Measurements from ENCODE around the gene TMEM219.

The TMEM219 gene

DNA sequence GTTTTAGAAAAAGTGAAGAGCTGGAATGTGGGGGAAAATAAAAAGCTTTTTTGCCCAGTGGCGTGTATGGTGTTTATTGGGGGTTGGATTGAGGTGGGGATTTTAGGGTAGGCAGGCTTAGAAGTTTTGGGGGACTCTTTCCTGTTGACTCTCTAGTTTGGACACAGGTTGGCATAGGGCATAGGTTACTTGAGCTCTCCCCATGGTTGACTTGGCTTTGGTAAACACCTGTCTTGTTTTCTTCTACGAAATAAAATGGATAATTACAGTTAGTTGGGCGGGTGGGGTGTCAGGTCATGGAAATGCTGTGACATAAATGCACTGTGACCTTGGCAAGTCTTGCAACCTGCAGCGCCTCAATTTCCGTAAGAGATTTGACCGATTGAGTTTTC lies 11.1 kb downstream of the TMEM219 start (continued):
- no peak for TF ChIP-seq ZBTB7A (tag by site-specific recombination; IDR thresholded peaks at IDR 0.05; ENCODE audit: low read depth)
- no peak for TF ChIP-seq YY1 (tag by site-specific recombination; IDR thresholded peaks at IDR 0.05)
- 0 out of 2 replicates have a peak, but pooled peaks have one; percentile 39 for TF ChIP-seq ZNF792 (tag by site-specific recombination; IDR thresholded peaks at IDR 0.05)
- 0 out of 2 replicates have a peak, but pooled peaks have one; percentile 58 for TF ChIP-seq KLF7 (tag by site-specific recombination; IDR thresholded peaks at IDR 0.05; ENCODE audit: borderline replicate concordance)
- TF ChIP-seq, protein P1, sequence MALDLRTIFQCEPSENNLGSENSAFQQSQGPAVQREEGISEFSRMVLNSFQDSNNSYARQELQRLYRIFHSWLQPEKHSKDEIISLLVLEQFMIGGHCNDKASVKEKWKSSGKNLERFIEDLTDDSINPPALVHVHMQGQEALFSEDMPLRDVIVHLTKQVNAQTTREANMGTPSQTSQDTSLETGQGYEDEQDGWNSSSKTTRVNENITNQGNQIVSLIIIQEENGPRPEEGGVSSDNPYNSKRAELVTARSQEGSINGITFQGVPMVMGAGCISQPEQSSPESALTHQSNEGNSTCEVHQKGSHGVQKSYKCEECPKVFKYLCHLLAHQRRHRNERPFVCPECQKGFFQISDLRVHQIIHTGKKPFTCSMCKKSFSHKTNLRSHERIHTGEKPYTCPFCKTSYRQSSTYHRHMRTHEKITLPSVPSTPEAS (tag by site-specific recombination; IDR thresholded peaks at IDR 0.05), result no peak
- TF ChIP-seq BCL11B (tag by site-specific recombination; IDR thresholded peaks at IDR 0.05; ENCODE audit: low read depth), result no peak
- TF ChIP-seq ZNF660 (tag by site-specific recombination; IDR thresholded peaks at IDR 0.05), result peak; percentile 47; the same call in 1 of the 2 replicates
- TF ChIP-seq ZNF311 (tag by site-specific recombination; IDR thresholded peaks at IDR 0.05; ENCODE audit: borderline replicate concordance), result no peak
- TF ChIP-seq ZNF112 (tag by site-specific recombination; IDR thresholded peaks at IDR 0.05), result no peak
- TF ChIP-seq ZBTB48 (tag by site-specific recombination; IDR thresholded peaks at IDR 0.05), result no peak
- TF ChIP-seq ZNF510 (tag by site-specific recombination; IDR thresholded peaks at IDR 0.05; ENCODE audit: insufficient replicate concordance), result no peak
- no peak for TF ChIP-seq ZNF561 (tag by site-specific recombination; IDR thresholded peaks at IDR 0.05; ENCODE audit: borderline replicate concordance)
- no peak for TF ChIP-seq ZBTB8A (tag by site-specific recombination; IDR thresholded peaks at IDR 0.05)
- peak; percentile 60; the same call in 1 of the 2 replicates for TF ChIP-seq ZNF155 (tag by site-specific recombination; IDR thresholded peaks at IDR 0.05)
- no peak for TF ChIP-seq ZBTB1 (tag by site-specific recombination; IDR thresholded peaks at IDR 0.05)
- no peak for TF ChIP-seq ZNF707 (tag by site-specific recombination; IDR thresholded peaks at IDR 0.05)
- TF ChIP-seq ZNF530 (tag by site-specific recombination; IDR thresholded peaks at IDR 0.05; ENCODE audit: low read depth), result no peak
- no peak for TF ChIP-seq HOXC10 (CRISPR knock-in tag; IDR thresholded peaks at IDR 0.05)
- TF ChIP-seq, protein P2, sequence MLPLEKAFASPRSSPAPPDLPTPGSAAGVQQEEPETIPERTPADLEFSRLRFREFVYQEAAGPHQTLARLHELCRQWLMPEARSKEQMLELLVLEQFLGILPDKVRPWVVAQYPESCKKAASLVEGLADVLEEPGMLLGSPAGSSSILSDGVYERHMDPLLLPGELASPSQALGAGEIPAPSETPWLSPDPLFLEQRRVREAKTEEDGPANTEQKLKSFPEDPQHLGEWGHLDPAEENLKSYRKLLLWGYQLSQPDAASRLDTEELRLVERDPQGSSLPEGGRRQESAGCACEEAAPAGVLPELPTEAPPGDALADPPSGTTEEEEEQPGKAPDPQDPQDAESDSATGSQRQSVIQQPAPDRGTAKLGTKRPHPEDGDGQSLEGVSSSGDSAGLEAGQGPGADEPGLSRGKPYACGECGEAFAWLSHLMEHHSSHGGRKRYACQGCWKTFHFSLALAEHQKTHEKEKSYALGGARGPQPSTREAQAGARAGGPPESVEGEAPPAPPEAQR (tag by site-specific recombination; IDR thresholded peaks at IDR 0.05), result no peak
- 0 out of 2 replicates have a peak, but pooled peaks have one; percentile 30 for TF ChIP-seq ZNF785 (tag by site-specific recombination; IDR thresholded peaks at IDR 0.05)
- TF ChIP-seq, protein P3, sequence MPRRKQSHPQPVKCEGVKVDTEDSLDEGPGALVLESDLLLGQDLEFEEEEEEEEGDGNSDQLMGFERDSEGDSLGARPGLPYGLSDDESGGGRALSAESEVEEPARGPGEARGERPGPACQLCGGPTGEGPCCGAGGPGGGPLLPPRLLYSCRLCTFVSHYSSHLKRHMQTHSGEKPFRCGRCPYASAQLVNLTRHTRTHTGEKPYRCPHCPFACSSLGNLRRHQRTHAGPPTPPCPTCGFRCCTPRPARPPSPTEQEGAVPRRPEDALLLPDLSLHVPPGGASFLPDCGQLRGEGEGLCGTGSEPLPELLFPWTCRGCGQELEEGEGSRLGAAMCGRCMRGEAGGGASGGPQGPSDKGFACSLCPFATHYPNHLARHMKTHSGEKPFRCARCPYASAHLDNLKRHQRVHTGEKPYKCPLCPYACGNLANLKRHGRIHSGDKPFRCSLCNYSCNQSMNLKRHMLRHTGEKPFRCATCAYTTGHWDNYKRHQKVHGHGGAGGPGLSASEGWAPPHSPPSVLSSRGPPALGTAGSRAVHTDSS (tag by site-specific recombination; IDR thresholded peaks at IDR 0.05), result peak; percentile 22; the same call in 1 of the 2 replicates
- no peak for TF ChIP-seq ZNF23 (tag by site-specific recombination; IDR thresholded peaks at IDR 0.05; ENCODE audit: borderline replicate concordance)
- no peak for TF ChIP-seq EGR2 (tag by site-specific recombination; IDR thresholded peaks at IDR 0.05; ENCODE audit: low read depth)
- TF ChIP-seq ZNF202 (tag by site-specific recombination; IDR thresholded peaks at IDR 0.05; ENCODE audit: borderline replicate concordance), result no peak
- TF ChIP-seq, protein P4, sequence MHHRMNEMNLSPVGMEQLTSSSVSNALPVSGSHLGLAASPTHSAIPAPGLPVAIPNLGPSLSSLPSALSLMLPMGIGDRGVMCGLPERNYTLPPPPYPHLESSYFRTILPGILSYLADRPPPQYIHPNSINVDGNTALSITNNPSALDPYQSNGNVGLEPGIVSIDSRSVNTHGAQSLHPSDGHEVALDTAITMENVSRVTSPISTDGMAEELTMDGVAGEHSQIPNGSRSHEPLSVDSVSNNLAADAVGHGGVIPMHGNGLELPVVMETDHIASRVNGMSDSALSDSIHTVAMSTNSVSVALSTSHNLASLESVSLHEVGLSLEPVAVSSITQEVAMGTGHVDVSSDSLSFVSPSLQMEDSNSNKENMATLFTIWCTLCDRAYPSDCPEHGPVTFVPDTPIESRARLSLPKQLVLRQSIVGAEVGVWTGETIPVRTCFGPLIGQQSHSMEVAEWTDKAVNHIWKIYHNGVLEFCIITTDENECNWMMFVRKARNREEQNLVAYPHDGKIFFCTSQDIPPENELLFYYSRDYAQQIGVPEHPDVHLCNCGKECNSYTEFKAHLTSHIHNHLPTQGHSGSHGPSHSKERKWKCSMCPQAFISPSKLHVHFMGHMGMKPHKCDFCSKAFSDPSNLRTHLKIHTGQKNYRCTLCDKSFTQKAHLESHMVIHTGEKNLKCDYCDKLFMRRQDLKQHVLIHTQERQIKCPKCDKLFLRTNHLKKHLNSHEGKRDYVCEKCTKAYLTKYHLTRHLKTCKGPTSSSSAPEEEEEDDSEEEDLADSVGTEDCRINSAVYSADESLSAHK (tag by site-specific recombination; IDR thresholded peaks at IDR 0.05), result peak; percentile 55; the same call in 1 of the 2 replicates
- TF ChIP-seq ZNF350 (tag by site-specific recombination; IDR thresholded peaks at IDR 0.05), result no peak
- no peak; the same call in 1 of the 2 replicates for TF ChIP-seq ZNF133 (tag by site-specific recombination; IDR thresholded peaks at IDR 0.05)
- no peak for TF ChIP-seq ZNF423 (tag by site-specific recombination; IDR thresholded peaks at IDR 0.05)
- TF ChIP-seq MEIS1 (CRISPR knock-in tag; IDR thresholded peaks at IDR 0.05; ENCODE audit: borderline replicate concordance), result no peak
- TF ChIP-seq ZNF184 (tag by site-specific recombination; IDR thresholded peaks at IDR 0.05), result peak; percentile 24; the same call in 1 of the 2 replicates
- TF ChIP-seq, protein P5, sequence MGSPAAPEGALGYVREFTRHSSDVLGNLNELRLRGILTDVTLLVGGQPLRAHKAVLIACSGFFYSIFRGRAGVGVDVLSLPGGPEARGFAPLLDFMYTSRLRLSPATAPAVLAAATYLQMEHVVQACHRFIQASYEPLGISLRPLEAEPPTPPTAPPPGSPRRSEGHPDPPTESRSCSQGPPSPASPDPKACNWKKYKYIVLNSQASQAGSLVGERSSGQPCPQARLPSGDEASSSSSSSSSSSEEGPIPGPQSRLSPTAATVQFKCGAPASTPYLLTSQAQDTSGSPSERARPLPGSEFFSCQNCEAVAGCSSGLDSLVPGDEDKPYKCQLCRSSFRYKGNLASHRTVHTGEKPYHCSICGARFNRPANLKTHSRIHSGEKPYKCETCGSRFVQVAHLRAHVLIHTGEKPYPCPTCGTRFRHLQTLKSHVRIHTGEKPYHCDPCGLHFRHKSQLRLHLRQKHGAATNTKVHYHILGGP (tag by site-specific recombination; IDR thresholded peaks at IDR 0.05), result no peak
- no peak for TF ChIP-seq ZNF654 (tag by site-specific recombination; IDR thresholded peaks at IDR 0.05; ENCODE audit: low read depth)
- TF ChIP-seq ZSCAN16 (tag by site-specific recombination; IDR thresholded peaks at IDR 0.05), result no peak
- TF ChIP-seq ZNF501 (tag by site-specific recombination; IDR thresholded peaks at IDR 0.05), result peak; percentile 69
- TF ChIP-seq HOXD13 (CRISPR knock-in tag; IDR thresholded peaks at IDR 0.05; ENCODE audit: borderline replicate concordance), result no peak

Measured in HEK293 (cell line).